NCI-H2171 (cell line): Measurements from ENCODE around the gene THOC3.
"Not testable (repeated sequence)": the region's sequence is repeated elsewhere in the genome, so short reads cannot be mapped to it uniquely, and the experiment has no call there.

ENCODE experiments used
- DNase-seq: peaks from one replicate; lab custom pipeline; 2025; lab: John Stamatoyannopoulos, UW

THOC3 gene

GRCh38 chr5:175938489-175938888, 29.6 kb downstream of the THOC3 start:
- DNase-seq, result not testable (repeated sequence)

GRCh38 chr5:175928752-175929151, 39.4 kb downstream of the THOC3 start:
- not testable (repeated sequence) for DNase-seq

DNA sequence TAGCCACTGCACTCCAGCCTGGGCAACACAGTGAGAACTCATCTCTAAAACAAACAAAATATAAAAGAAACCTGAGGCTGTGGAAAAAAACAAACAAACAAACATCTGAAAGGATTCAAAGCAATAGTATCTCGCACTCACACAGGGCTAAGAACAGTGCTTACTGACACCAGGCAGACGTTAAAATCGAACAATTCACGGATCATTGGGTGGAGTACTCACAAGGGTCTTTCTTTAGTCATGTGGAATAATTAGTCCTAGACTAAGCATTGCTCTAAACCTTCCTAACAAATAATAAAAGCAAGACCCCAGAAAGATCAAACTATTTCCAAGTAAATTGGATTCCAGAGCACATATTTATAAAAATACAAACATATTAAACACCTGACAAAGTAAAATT, 43.0 kb downstream of the THOC3 start:
- DNase-seq, result not testable (repeated sequence)

GRCh38 chr5:175922192-175922885, 45.8 kb downstream of the THOC3 start:
- no peak for DNase-seq

GRCh38 chr5:175921061-175921730, 46.9 kb downstream of the THOC3 start:
- DNase-seq, result no peak

DNA sequence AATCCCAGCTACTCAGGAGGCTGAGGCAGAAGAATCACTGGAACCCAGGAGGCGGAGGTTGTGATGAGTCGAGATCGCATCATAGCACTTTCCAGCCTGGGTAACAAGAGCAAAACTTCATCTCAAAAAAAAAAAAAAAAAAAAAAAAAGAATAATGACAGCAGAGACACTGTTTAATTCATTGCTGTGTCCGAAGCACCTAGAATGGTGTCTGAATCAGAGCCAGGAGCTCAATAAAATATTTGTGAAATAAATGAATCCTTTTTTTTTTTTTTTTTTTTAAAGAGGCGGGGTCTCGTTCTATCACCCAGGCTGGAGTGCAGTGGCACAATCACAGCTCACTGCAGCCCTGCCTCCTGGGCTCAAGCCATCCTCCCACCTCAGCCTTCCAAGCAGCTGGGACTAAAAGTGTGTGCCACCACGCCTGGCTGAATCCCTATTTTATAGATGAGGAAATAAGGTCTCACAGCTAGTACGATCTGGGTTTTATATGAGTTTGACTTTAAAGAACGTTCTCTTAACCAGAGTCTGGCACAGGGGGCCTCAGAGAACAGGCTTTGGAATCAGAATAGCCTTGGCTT, 47.8 kb downstream of the THOC3 start:
- no peak for DNase-seq

DNA sequence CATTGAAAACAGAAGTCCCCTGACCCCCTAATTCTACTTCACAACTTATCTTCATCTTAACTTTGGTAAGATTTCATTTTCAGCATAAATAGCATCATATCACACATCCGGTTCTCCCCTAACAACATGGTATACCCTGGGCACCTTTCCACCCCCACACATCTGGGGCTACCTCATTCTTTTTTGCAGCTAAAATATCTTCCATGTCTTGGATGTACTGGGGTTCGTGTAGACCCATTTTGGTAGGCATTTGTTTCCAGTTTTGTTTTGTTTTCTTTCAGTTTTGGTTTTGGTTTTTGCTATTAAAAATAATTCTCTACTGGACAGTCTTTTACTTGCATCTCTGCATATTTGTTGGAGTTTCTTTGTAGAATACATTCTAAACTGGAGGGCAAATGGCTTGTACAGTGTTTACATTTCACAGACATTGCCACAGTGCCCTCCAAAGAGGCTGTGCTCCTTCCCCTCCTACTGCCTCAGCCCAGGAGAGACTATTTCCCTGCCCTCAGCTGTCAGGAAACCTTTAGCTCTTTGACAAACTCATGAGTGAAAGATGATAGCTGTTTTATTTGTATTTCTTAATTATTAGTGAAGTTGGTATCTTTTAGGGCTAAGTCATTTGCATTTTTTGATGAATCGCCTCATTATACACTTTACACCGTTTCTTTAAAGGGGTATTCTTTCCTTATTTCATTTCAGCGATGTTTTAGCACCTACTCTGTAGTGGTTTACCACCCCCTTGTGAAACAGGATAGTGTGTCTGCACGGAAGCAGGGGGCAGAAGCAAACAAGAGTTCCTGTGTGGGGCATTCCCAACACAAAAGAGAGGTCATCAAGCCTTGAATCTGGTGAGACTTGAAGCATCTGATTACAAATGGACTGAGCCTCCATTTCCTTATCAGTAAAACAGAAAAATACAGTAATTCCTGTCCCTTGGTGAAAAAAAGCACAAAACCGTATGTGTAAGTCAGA, 52.8 kb downstream of the THOC3 start:
- DNase-seq, result not testable (repeated sequence)

DNA sequence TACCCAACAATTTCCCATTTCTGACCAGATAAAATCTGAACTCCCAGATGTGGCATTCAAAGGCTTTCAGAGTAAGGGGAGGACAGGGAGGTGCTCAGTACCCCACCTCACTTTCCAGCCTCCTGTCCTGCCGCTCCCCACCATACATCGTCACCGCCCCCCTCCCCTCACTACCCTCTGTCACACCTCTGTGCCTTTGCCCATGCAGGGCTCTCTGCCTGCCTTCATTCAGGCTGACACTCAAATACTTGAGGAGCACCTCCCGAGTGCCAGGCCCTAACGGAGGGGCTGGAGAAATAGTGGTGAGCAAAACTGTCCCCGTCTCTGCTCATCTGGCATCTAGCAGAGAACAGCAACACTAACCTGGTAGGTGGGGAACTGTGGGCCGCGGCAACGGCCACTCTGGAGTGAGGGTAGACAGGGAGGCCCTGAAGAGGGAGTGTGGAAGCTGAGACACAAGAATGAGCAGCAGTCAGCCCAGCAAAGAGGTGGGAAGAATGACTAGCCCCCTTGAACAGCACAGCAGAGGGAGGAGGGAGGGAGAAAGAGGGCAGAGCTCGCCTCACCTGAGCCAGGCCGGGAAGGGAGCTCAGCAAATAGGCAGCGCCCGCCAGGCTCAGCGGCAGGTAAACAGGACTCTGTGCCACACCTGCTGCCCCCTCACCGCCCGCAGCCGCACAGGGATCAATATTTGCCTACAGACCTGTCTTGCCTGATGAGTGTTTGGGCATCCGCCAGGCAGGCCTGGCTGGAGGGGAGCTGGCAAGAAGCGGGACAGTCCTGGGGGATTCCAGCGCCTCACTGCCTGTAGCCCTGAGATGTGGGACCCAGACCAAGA, 54.1 kb downstream of the THOC3 start:
- DNase-seq, result not testable (repeated sequence)

DNA sequence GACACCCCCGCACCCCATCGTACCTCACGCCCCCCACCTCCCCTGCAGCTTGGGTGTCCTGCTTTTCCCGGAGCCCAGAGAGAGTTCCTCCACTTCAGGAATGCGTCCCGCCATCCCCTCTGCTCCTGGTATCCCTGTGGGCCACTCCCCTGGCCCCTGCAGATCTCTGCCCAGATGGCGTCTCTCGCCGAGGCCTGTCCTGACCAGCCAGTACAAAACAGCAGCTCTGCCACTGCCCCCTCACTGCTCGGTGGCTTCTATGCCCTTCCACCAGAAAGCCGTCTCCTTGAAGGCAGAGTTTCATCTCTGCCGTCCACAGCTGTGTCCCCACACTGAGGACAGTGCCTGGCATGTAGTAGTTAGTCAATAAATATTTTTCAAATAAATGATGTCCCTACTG, 58.0 kb downstream of the THOC3 start:
- DNase-seq, result not testable (repeated sequence)
